ENCODE measurements around the gene IFNB1.

DNA sequence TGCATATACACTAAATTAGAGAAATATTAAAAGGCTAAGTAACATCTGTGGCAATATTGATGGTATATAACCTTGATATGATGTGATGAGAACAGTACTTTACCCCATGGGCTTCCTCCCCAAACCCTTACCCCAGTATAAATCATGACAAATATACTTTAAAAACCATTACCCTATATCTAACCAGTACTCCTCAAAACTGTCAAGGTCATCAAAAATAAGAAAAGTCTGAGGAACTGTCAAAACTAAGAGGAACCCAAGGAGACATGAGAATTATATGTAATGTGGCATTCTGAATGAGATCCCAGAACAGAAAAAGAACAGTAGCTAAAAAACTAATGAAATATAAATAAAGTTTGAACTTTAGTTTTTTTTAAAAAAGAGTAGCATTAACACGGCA lies 7.3 kb upstream of the IFNB1 start:
- TF ChIP-seq, protein P1, sequence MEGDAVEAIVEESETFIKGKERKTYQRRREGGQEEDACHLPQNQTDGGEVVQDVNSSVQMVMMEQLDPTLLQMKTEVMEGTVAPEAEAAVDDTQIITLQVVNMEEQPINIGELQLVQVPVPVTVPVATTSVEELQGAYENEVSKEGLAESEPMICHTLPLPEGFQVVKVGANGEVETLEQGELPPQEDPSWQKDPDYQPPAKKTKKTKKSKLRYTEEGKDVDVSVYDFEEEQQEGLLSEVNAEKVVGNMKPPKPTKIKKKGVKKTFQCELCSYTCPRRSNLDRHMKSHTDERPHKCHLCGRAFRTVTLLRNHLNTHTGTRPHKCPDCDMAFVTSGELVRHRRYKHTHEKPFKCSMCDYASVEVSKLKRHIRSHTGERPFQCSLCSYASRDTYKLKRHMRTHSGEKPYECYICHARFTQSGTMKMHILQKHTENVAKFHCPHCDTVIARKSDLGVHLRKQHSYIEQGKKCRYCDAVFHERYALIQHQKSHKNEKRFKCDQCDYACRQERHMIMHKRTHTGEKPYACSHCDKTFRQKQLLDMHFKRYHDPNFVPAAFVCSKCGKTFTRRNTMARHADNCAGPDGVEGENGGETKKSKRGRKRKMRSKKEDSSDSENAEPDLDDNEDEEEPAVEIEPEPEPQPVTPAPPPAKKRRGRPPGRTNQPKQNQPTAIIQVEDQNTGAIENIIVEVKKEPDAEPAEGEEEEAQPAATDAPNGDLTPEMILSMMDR (IDR thresholded peaks at IDR 0.05) = no peak
- TF ChIP-seq POLR2AphosphoS5 (IDR thresholded peaks at IDR 0.05; ENCODE audit: insufficient read depth in 1 of 2, low read depth in 1 of 2) (no peak), POLR2A (IDR thresholded peaks at IDR 0.05) (no peak)
